ENCODE measurements around the gene C16orf86.

Gene C16orf86

DNA sequence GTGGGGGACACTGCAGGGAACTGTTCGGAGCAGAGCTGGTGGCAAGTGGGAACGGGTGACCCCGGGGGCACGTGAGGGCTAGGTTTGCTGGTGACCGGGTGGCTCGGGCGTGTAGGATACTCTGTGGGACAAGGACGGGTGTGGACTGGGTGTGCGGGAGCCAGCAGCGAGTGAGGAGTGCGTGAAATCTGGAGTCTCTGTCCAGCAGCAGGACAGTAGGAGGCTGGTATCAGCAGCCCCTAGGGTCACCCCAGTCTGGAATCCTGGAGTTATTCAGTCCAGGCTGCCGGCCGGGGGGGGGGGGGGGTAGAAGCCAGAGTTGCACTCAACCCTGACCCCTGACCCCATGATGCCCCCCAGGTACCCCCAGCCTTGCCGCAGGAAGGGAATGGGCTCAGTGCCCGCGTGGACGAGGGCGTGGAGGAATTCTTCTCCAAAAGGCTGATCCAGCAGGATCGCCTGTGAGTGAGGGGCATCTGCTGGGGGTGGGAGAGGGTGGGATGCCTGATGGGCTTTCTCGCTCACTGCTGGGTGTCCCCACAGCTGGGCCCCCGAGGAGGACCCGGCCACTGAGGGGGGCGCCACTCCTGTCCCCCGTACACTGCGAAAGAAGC, 12.7 kb upstream of the C16orf86 start:
- no peak for DNase-seq

DNA sequence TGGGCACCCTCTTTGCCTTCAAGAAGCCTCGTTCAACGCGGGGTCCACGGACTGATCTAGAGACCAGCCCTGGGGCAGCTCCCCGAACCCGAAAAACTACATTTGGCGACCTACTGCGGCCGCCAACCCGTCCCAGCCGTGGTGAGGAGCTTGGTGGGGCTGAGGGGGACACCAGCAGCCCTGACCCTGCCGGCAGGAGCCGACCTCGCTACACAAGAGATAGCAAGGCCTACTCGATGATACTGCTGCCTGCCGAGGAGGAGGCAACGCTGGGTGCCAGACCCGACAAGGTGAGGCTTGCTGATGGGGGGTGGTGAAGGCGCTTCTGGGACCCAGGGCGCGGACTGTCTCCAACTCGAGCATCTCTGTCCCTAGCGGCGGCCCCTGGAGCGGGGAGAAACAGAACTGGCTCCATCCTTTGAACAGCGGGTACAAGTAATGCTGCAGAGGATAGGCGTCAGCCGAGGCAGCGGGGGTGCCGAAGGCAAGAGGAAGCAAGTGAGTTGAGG, 12.2 kb upstream of the C16orf86 start:
- DNase-seq, result no peak

DNA sequence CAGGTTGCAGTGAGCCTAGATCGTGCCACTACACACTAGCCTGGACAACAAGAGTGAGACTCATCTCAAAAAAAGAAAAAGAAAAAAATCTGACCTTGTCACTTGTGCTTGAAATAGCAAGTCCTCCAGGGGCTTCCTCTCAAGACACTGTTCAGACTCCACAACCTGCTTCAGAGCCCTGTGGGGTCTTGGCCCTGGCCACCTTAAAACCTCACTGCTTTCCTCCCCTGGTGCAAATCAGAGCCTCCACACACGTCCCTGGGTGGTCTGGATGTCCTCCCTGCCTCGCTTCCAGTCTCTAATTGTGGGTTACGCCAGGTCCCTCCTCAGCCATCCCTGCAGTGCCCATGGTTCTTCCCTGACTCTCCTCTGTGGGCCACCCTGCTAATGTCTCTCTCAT, 11.3 kb upstream of the C16orf86 start:
- no peak for DNase-seq

DNA sequence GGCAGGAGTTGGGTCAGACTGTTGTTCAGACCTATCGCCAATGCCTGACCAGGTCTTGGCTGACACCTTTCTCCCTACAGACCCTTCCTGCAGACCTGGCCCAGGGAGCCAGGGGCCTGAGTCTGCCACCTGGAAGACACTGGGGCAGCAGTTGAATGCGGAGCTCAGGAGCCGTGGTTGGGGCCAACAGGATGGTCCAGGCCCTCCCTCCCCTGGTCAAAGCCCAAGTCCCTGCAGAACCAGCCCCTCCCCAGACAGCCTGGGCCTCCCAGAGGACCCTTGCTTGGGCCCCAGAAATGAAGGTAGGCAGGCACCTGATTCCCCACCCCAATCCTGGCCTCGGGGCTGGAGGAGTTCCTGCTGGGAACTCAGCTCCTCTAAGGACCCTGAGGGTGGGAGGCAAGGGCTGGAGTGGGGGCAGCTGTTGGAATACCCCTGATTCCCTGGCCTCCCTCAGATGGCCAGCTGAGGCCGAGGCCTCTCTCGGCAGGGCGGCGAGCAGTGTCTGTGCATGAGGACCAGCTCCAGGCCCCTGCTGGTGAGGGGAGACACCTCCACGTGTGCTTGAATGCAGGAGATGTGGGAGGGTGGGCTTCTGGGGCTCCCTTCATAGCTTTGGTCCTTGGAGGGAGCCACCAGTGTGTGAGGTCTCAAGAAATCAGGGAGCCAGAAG, 10.1 kb upstream of the C16orf86 start:
- no peak for DNase-seq

DNA sequence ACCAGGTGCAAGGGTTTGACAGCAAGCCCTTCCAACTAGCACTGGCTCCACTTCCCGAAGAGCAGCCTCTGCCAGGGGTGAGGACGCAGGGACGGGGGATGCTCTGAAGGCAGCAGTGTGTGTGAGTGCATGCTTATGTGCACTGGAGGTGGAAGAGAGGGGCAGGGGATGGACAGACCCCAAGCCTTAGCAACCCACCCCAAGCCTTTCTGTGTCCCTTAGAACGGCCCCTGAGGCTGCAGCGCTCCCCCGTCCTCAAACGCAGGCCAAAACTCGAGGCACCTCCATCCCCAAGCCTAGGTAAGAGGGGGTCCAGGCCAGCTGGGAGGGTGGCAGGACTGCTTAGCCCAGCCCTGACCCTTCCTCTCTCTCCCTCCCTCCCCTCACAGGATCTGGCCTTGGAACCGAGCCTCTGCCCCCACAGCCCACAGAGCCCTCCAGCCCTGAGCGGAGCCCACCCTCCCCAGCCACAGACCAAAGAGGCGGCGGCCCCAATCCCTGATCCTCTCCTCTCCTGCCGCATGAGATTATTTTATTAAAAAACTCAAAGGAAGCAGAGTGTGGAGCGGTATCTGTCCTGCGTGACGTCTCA, 9.5 kb upstream of the C16orf86 start:
- no peak for DNase-seq

DNA sequence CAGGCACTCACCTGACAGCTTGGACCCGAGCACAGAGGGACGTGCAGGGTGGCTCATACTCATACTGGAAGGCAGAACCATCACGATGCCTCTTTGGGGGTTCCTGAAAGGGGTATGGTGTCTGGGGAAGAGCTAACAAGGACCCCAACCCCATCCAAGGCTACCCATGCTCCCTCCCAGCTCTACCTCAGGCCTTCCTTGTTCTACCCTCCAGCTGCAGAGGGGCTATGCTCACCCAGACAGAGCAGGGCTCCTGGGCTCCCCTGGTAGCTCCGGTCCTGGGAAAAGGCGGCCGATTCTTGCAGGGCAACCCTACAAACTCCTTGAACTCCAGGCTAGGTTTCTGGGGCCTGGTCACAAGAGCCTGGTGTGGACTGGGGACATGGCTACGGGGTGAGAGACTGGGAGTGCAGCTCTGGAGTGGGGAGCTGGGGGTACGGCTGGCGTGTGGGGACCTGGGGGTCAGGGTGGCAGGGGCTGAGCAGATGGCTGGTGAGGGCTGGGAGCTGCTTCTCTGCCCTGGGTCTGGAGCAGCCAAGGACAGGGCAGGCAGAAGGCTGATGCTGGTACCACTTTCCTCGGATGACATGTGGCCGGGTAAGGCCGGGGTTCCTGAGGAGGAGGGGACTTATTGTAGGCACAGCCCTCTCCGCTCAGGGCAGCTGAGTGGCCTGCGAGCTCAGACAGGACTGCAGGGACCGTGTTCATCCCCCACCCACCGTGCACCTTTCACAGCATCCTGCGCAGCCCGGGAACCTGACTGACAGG, 8.7 kb upstream of the C16orf86 start:
- no peak for DNase-seq

DNA sequence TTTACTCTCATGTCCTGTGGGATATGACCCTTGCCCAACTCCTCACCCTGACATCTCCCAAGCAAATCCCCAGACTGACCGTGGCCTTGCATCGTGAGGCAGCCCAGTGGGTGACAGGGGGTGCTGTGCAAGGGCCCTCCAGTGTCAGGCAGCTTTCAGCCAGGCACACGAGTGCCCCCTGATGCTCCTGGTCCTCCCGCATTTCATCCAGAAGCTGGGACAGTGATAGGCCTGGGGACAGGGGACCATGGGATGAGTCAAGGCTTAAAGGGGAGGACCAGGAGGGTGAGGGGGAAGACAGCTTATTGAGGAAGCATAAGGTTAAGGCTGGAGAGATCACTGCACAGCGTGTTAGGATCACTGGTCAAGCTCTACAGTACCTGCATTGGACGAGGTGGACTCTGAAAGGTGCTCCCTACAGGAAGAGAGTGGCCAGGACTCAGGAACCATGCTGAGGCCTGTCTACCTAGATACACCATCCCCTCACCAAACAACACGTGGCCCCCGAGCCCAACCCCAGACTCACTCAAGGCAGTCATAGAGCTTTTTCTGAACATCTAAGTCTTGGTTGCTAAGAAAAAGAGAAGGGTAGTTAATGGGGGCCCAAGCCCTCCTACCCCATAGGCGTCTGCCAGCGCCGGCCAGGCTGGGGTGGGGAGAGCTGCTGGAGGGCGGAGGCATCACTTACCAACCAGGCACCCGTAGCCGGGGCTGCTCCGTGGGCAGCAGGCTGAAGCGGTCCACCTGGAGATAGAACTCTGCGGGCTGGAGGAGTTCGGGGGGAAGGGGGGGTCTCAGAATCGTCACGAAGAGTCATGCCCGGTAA, 7.6 kb upstream of the C16orf86 start:
- DNase-seq, result no peak

DNA sequence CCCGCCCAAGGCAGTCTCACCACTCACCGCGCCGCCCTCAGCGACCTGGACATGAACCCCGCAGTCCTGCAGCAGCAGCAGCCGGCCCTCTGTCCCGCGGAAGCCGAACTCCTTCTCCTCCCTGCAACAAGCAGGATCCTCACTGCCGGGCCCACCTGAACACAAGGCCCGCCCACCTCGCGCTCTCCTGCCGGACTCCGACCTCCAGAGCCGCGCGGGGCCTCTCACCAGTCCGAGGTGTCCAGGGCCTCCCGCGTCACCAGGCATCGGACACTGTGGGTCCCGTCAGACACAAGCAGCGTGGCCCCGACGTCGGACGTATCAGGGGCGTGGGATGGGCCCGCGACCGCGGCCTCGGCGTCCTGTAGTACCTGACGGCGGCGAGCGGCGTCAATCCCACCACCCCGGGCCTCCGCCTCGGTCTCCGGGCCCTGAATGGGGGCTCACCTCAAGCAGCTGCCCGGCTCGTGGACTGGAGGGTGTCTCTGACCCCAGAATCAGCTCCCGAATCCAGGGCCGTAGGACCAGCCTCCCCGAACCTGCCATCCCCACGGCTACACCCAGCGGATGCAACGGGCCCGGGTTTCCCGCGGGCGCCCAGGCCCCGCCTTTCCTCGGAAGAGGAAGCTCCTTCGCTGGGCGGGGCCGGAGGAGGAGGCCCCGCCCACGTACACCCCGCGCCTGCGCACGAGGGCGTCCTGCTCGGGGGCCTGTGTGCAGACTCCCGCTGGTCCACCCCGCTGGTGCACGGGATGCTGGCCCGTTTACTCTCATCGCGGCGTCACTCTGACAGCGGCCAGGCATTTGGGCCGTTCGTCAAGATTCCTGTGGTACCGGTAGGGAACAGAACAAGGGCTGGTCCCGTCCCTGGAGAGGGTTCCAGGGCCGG, 6.7 kb upstream of the C16orf86 start, which contains the start of gene ACD:
ACD (minus strand) TSS at position 586 of the 889 bp plus-strand sequence; CDS start at position 546, 40 bp downstream.
- peak; percentile 93 for DNase-seq

DNA sequence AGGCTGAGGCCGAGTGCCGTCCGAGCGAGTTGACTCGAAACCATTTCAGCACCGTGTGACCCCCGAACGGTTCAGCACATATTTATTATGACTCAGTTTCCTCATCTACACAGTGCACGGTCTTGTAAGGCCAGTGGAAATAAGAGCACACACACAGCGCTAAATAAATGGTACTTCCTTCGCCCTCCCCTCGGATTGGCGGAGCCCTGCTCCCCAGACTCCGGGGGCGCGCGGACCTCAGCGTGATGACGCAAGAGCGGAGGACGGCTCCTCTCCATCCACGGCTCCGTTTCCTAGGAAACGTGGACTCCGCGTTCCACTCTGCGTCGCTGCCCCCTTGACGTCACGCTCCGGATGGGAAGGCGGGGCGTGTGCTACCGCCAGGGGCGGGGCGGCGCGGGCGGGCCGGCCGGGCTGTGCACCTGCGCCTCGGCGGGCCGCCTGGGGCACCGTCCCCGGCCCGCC, 6.0 kb upstream of the C16orf86 start, which contains the start of gene PARD6A:
PARD6A (plus strand) TSS at position 397 of the 465 bp plus-strand sequence. CDS start 79 bp downstream, outside the sequence.
- DNase-seq, result peak; percentile 96

DNA sequence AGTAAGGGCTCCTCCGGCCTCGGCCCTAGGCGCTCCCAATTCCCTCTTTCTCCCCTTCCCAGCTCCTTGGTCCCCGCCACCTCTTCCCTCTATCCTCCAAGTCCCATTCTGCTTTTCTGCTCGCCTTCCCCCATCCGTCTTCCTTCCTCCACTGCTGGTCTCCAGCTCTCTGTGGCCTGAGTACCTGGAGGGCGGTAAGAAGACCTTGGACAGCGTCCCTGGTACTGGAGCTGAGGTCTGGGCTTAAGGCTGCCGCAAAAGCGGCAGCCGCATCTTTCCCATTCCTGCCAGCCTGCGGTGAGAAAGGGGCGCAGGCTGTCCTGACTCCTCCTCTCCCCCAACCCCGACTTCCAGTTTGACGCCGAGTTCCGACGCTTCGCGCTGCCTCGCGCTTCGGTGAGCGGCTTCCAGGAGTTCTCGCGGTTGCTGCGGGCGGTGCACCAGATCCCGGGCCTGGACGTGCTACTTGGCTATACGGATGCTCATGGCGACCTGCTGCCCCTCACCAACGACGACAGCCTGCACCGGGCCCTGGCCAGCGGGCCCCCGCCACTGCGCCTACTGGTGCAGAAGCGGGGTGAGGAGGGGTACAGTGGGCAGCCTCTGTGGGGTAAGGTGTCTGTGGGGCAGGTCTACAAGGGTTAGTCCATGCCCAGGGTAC, 5.4 kb upstream of the C16orf86 start:
- no peak for DNase-seq

DNA sequence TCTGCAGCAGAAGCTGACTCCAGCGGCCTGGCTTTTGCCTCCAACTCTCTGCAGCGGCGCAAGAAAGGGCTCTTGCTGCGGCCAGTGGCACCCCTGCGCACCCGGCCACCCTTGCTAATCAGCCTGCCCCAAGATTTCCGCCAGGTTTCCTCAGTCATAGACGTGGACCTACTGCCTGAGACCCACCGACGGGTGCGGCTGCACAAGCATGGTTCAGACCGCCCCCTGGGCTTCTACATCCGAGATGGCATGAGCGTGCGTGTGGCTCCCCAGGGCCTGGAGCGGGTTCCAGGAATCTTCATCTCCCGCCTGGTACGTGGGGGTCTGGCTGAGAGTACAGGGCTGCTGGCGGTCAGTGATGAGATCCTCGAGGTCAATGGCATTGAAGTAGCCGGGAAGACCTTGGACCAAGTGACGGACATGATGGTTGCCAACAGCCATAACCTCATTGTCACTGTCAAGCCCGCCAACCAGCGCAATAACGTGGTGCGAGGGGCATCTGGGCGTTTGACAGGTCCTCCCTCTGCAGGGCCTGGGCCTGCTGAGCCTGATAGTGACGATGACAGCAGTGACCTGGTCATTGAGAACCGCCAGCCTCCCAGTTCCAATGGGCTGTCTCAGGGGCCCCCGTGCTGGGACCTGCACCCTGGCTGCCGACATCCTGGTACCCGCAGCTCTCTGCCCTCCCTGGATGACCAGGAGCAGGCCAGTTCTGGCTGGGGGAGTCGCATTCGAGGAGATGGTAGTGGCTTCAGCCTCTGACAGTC, 4.5 kb upstream of the C16orf86 start:
- DNase-seq, result no peak

DNA sequence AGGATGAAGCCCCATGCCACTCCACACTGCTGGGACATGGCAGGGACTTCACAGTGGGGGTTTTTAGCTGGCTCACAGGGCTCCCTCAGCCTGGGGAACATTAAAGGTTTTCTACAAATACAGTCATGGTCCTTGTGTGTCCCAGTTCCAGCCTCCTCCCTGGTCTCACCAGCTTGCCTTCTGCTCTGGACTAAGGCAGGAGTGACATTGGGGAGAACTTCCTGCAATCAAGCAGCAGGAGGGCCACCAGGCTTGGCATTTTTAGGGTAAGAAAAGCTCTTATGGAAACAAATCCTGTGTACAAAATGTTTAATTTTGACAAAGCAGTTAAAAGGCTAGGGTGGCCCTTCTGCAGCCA, 4.0 kb upstream of the C16orf86 start:
- no peak for DNase-seq

DNA sequence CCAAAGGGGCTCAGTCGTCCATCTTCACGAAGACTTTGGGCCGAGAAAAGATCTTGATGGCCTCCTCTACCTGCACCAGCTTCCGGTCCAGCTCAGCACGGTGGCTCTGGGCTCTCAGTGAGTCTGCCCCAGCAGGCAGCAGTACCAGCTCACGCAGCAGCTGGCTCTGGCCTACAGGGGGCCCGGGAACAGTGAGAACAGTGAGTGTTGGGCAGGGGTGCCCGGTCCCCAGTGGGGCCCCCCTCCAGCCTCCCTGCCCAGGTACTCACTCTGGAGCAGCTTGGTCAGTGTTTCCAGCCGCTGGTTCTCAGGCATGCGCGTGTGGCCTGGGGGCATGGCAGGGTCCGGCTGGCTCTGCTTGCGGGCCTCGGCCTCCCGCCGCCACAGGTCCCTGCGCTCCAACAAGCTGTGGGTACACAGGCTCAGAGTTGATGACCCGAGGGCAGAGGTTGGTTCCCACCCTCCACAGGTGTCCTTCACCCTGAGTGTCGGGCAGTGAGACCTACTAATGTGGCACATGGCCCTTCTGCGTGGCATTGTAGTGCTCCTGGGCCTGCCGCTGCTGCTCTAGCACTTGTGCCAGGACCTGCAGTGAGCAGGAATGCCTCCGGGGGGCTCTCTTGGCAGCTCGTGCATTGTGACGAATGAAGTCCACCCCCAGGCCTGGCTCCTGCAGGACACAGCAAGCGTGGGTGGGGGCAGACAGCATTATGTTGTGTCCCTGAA, 3.3 kb upstream of the C16orf86 start:
- DNase-seq, result peak; percentile 31

DNA sequence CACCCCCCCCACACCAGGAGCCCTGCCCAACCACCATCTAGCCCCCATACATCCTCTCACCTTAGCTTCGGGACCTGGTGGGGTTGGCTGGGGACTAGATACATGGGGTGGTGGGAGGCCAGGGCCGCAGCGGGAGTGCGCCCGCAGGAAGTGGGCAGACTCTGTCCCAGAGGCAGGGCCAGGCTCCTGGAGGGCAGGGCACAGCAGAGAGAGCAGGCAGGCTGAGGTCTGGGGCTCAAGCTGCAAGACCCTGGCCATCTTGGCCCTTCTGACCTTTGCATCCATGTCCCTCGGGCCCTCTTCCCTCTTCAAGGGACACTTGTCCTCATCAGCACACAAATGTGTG, 2.8 kb upstream of the C16orf86 start:
- no peak for DNase-seq

DNA sequence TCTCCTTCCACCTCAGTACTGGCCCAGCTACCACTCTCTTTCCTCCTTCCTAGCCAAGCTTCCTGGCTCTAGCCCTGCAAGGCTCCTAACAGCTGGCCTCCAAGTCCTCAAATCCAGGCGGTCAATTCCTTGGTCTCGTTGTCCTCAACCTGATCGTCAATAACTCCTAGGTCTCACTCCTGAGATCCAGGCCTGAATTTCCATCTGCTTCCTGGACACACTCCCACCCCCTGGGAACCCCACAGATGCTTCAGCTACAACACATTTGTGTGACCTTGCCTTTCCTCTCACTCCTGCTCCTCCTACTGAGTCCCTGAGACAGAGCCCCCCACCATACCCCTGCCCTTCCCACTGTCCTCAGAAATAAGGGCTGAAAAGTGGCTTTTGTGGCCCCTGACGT, 2.4 kb upstream of the C16orf86 start:
- DNase-seq, result no peak

DNA sequence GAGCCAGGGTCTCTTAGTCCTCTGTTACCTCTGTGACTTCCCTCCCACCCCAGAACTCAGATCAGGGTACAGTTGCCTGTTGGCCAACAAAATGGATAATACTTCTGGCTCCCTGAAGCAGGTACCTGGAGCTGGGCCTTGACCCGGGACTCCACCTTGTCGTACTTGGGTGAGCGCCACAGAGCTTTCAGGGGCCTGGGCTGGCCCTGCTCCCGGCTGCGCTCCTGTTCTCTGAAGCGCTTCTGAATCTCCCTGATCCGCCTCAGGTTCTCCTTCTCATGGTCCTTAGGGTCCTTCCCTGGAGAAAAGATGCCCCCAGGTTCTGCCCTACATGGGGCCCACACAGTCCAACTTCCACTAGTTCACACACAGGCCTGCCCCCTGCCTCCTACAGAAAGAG, 1.7 kb upstream of the C16orf86 start:
- no peak for DNase-seq

DNA sequence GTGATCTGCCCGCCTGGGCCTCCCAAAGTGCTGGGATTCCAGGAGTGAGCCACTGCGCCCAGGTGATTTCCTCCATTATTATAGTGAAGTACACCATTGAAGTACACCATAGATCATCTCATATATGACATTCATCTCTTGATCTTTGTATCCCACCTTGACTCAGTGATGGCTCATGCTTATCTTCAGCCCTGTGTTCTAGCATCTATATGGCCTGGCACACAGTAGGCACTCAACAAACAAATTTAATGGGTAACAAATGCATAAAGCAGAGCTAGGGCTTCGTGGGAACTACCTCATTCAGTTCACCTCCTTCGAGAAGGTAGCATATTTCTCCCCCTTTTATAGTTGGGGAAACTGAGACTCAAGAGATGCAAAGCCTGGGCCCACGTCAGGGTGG, 1.0 kb upstream of the C16orf86 start:
- no peak for DNase-seq

DNA sequence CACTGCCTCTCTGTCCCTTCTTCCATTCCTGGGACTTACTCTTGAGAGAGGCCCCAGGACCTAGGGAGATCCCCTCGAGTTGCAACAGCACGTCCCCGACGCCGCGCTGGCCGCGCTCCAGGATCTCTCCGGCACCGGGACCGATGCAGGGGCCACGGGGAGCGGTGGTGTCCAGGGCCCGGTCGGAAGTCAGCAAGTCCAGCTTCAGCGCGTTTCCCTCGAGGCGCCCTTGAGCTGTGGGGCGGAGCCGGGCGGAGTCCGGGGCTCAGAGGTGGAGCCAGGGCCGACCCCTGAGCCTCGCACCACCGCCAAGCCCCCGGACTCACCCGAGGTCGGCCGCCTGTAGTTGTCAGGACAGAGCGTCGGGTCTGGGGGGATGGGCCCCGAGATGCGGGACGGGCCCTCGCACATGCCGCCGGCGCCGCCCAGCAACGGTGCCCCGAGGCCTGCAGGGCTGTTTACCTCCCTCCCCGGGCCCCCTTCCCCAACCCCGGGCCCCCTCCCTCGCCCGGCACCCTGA, 522 bp upstream of the C16orf86 start:
- DNase-seq, result no peak

DNA sequence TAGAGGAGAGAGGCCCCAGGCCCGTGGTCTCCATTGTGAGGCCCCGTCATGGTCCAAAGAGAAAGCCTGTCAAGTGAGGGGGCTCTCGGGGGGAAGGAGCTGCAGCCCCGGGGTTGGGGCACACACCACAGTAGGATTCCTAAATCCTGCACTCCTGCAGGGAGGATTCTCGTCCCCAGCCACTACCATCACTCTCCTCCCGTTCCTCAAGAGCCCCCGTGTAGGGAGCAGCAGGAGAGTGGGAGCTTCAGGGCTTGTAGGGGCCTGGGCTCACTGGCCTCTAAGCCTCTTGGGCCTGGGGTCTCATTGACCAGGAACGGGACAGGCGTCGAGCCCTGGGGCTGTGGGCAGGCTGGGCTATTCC, 821 bp downstream of the C16orf86 start:
- no peak for DNase-seq
